DMS79 treated with DMSO at 0.1 percent for 48 hours (cell line): ENCODE data around the gene MAGI2.
"Not testable (repeated sequence)": the region's sequence is repeated elsewhere in the genome, so short reads cannot be mapped to it uniquely, and the experiment has no call there.

ENCODE experiments used
- DNase-seq: peaks from one replicate; lab custom pipeline; 2025; lab: John Stamatoyannopoulos, UW

The MAGI2 gene

GRCh38 chr7:79157281-79157680, 296.2 kb downstream of the MAGI2 start:
- no peak for DNase-seq

GRCh38 chr7:79149831-79150230, 303.6 kb downstream of the MAGI2 start:
- no peak for DNase-seq

- DNase-seq: no peak
Measured at GRCh38 chr7:79142706-79143105, 310.8 kb downstream of the MAGI2 start.

- no peak for DNase-seq
Measured at GRCh38 chr7:79141252-79141651, 312.2 kb downstream of the MAGI2 start.

GRCh38 chr7:79137942-79138341, 315.5 kb downstream of the MAGI2 start:
- DNase-seq: no peak

- no peak for DNase-seq
Measured at GRCh38 chr7:79132844-79133451, 320.5 kb downstream of the MAGI2 start.

- DNase-seq: no peak
Measured at GRCh38 chr7:79130715-79131114, 322.8 kb downstream of the MAGI2 start.

GRCh38 chr7:79124331-79124730, 329.1 kb downstream of the MAGI2 start:
- no peak for DNase-seq

GRCh38 chr7:79118143-79118542, 335.3 kb downstream of the MAGI2 start:
- DNase-seq: no peak

- DNase-seq: no peak
Measured at GRCh38 chr7:79096361-79096805, 357.1 kb downstream of the MAGI2 start.

GRCh38 chr7:79093421-79093820, 360.0 kb downstream of the MAGI2 start:
- DNase-seq: no peak

GRCh38 chr7:79091661-79092060, 361.8 kb downstream of the MAGI2 start:
- DNase-seq: no peak

- no peak for DNase-seq
Measured at GRCh38 chr7:79091011-79091410, 362.5 kb downstream of the MAGI2 start.

GRCh38 chr7:79090543-79090942, 362.9 kb downstream of the MAGI2 start:
- DNase-seq: no peak

- DNase-seq: no peak
Measured at GRCh38 chr7:79084423-79084822, 369.0 kb downstream of the MAGI2 start.

- no peak for DNase-seq
Measured at GRCh38 chr7:79079919-79080554, 373.4 kb downstream of the MAGI2 start.

- DNase-seq: no peak
Measured at GRCh38 chr7:79078273-79078672, 375.2 kb downstream of the MAGI2 start.

GRCh38 chr7:79071187-79071586, 382.3 kb downstream of the MAGI2 start:
- not testable (repeated sequence) for DNase-seq

GRCh38 chr7:79064187-79064823, 389.2 kb downstream of the MAGI2 start:
- DNase-seq: no peak

GRCh38 chr7:79063019-79063698, 390.3 kb downstream of the MAGI2 start:
- DNase-seq: no peak

- no peak for DNase-seq
Measured at GRCh38 chr7:79060498-79060897, 393.0 kb downstream of the MAGI2 start.

- DNase-seq: peak; percentile 92
Measured at GRCh38 chr7:79055722-79056415, 397.6 kb downstream of the MAGI2 start.
